Activated T-cell treated with anti-CD3 and anti-CD28 coated beads for 1 hour (primary cell): Measurements from ENCODE around the gene ZMYND19.
"Not testable (repeated sequence)": the region's sequence is repeated elsewhere in the genome, so short reads cannot be mapped to it uniquely, and the experiment has no call there.

Source experiments
- DNase-seq: peaks from one replicate; pipeline ENCODE4 v3.0.0-alpha.2; 2020; ENCODE audit warnings: low read depth

ZMYND19 gene

GRCh38 chr9:137586854-137587253 lies 3.5 kb downstream of the ZMYND19 start:
- DNase-seq = no peak

GRCh38 chr9:137583957-137584356 lies 6.4 kb downstream of the ZMYND19 start:
- DNase-seq = no peak

- no peak for DNase-seq
Measured at GRCh38 chr9:137583347-137583746, 7.0 kb downstream of the ZMYND19 start.

GRCh38 chr9:137582286-137582860 lies 7.9 kb downstream of the ZMYND19 start:
- no peak for DNase-seq

GRCh38 chr9:137581361-137582285 lies 8.7 kb downstream of the ZMYND19 start:
- DNase-seq = no peak

GRCh38 chr9:137580954-137581322 lies 9.4 kb downstream of the ZMYND19 start:
- DNase-seq = no peak

GRCh38 chr9:137580209-137580953 lies 9.9 kb downstream of the ZMYND19 start:
- DNase-seq = no peak

GRCh38 chr9:137579259-137579604 lies 11.1 kb downstream of the ZMYND19 start:
- DNase-seq = no peak

- DNase-seq = peak; percentile 97
Measured at GRCh38 chr9:137578518-137579258, 11.6 kb downstream of the ZMYND19 start, which contains the start of gene DPH7. TSS of gene DPH7 (minus strand) at chr9:137578925. CDS start at chr9:137578777, 148 bp downstream.

- no peak for DNase-seq
Measured at GRCh38 chr9:137575716-137576411, 14.4 kb downstream of the ZMYND19 start.

GRCh38 chr9:137575364-137575715 lies 15.0 kb downstream of the ZMYND19 start:
- DNase-seq = no peak

- no peak for DNase-seq
Measured at GRCh38 chr9:137574192-137574591, 16.1 kb downstream of the ZMYND19 start.

- no peak for DNase-seq
Measured at GRCh38 chr9:137570566-137570965, 19.7 kb downstream of the ZMYND19 start.

- no peak for DNase-seq
Measured at GRCh38 chr9:137569609-137570203, 20.6 kb downstream of the ZMYND19 start.

- not testable (repeated sequence) for DNase-seq
Measured at GRCh38 chr9:137568445-137568844, 21.9 kb downstream of the ZMYND19 start.

- no peak for DNase-seq
Measured at GRCh38 chr9:137564817-137565411, 25.4 kb downstream of the ZMYND19 start.

- DNase-seq = no peak
Measured at GRCh38 chr9:137564134-137564533, 26.2 kb downstream of the ZMYND19 start.

GRCh38 chr9:137558127-137558526 lies 32.2 kb downstream of the ZMYND19 start:
- DNase-seq = no peak

GRCh38 chr9:137556069-137556838 lies 34.1 kb downstream of the ZMYND19 start:
- no peak for DNase-seq

- DNase-seq = no peak
Measured at GRCh38 chr9:137555179-137555578, 35.1 kb downstream of the ZMYND19 start.
